K562 (cell line): Measurements from ENCODE around the gene LGALS3. TPM values are rescaled to one million over a fixed set of nuclear protein-coding genes. Genes with fewer than 3 reads are reported as not detected.

Experiments
- ATAC-seq: fragments of 200-7000 bp; cut with Tn5 transposase; 3 replicates; pipeline ENCODE4 v1.9.1; 2020; ENCODE audit warnings: moderate library complexity
- BruUV-seq: library from RNA; stranded (reverse); fragments of 400-500 nt; replicated peaks from 2 replicates; lab custom pipeline; 2021; lab: Mats Ljungman, UMichigan
- CTCF ChIA-PET: fragments of 300-600 bp; formaldehyde crosslinking; extraction: SDS; loops from one replicate; lab custom pipeline; 2021; ENCODE audit warnings: low intra/inter-chr PET ratio; lab: Yijun Ruan, JAX
- POLR2A ChIA-PET: fragments of 300-600, 350-650 bp; sonication (Branson Sonifier 250); formaldehyde crosslinking; extraction: SDS; loops from one replicate; lab custom pipeline; 2021; ENCODE audit warnings: antibody characterized with exemption, inconsistent platforms; lab: Yijun Ruan, JAX
- DNase-seq, 4 experiments: peaks; one replicate each; pipeline versions ENCODE4 v3.0.0 to v3.0.0-alpha.2; 2011 to 2018; ENCODE audit warnings: low spot score in 3 of 4, mixed read lengths in 3 of 4; ENCODE audit errors: extremely low read depth in 1 of 4
- FAIRE-seq: peaks from 2 replicates; lab custom pipeline; 2011; peaks lifted over from hg19 to GRCh38; lab: Jason Lieb, UNC
- H2AFZ ChIP-seq: 2 replicates; pipeline ENCODE4 v1.6.0; 2011; ENCODE audit warnings: low read depth, low read length, control low read depth, inconsistent platforms
- H3K27ac ChIP-seq: fragments of 200-600 bp; 3 replicates; pipeline ENCODE4 v1.8.0; 2011; ENCODE audit warnings: low read depth, mild to moderate bottlenecking, control low read depth, inconsistent platforms, low read length, moderate library complexity, mixed read lengths; ENCODE audit errors: extremely low read depth
- H3K27me3 ChIP-seq, 2 experiments: fragments of 300-600 bp in 1 of 2; 2 replicates in 1 of 2; 3 replicates in 1 of 2; pipeline versions ENCODE4 v1.6.0 to v1.8.0; 2011; ENCODE audit warnings: inconsistent platforms in 2 of 2, low read length in 2 of 2, mild to moderate bottlenecking in 1 of 2, mixed read lengths in 1 of 2, moderate library complexity in 1 of 2; ENCODE audit not compliant: control insufficient read depth in 2 of 2, insufficient read depth in 2 of 2
- H3K36me3 ChIP-seq: fragments of 300-600 bp; 3 replicates; pipeline ENCODE4 v1.8.0; 2011; ENCODE audit warnings: mild to moderate bottlenecking, low read length, inconsistent platforms; ENCODE audit not compliant: control insufficient read depth, insufficient read depth
- H3K4me1 ChIP-seq, 2 experiments: fragments of 200-600 bp in 1 of 2; replicated peaks in 1 of 2; 2 replicates in 1 of 2; 3 replicates in 1 of 2; pipeline versions ENCODE4 v1.5.1 to v1.8.0; 2011; ENCODE audit warnings: inconsistent platforms in 2 of 2, low read length in 2 of 2, mild to moderate bottlenecking in 1 of 2, mixed read lengths in 1 of 2, moderate library complexity in 1 of 2; ENCODE audit not compliant: control insufficient read depth in 2 of 2, insufficient read depth in 2 of 2
- H3K4me2 ChIP-seq: 2 replicates; pipeline ENCODE4 v1.6.1; 2011; ENCODE audit warnings: low read length, control low read depth, inconsistent platforms, mixed read lengths; ENCODE audit not compliant: insufficient read depth
- H3K4me3 ChIP-seq: fragments of 200-600 bp; sonication (generic), shearing (Covaris generic); 2 replicates; pipeline ENCODE4 v1.5.1; 2016; ENCODE audit warnings: control low read depth, inconsistent platforms
- H3K79me2 ChIP-seq: fragments of 200-600 bp; 3 replicates; pipeline ENCODE4 v1.8.0; 2011; ENCODE audit warnings: low read length, inconsistent platforms; ENCODE audit not compliant: control insufficient read depth, insufficient read depth
- H3K9ac ChIP-seq, 2 experiments: 2 replicates each; pipeline versions ENCODE4 v1.6.0 to v1.6.1; 2011; ENCODE audit warnings: low read depth in 2 of 2, low read length in 2 of 2, control low read depth in 1 of 2, inconsistent platforms in 1 of 2, mild to moderate bottlenecking in 1 of 2, mixed read lengths in 1 of 2; ENCODE audit not compliant: insufficient read depth in 1 of 2
- H3K9me1 ChIP-seq: one replicate; pipeline ENCODE4 v1.6.0; 2011; ENCODE audit warnings: inconsistent platforms, mild to moderate bottlenecking, low read length, moderate library complexity; ENCODE audit not compliant: control insufficient read depth, insufficient read depth
- H3K9me3 ChIP-seq: replicated peaks from 2 replicates; pipeline ENCODE4 v1.5.1; 2011; ENCODE audit warnings: low read depth, low read length, inconsistent platforms; ENCODE audit not compliant: control insufficient read depth, insufficient read depth
- H4K20me1 ChIP-seq: replicated peaks from 2 replicates; pipeline ENCODE4 v1.6.1; 2011; ENCODE audit warnings: low read length, inconsistent platforms, mixed read lengths; ENCODE audit not compliant: control insufficient read depth, insufficient read depth
- GTF2F1 ChIP-seq: IDR thresholded peaks from 2 replicates; pipeline ENCODE4 v1.6.1; 2011; ENCODE audit warnings: low read depth, low read length, improper control_type of control experiment
- ZNF592 ChIP-seq: fragments of 450-650 bp; IDR thresholded peaks from 2 replicates; pipeline ENCODE4 v1.6.1; 2017; ENCODE audit warnings: antibody characterized with exemption, mild to moderate bottlenecking
- WGBS: fragments of 100-300 bp; shearing (Covaris generic); methylation state at CpG from one replicate; pipeline ENCODE4 v1.1.6; 2016; ENCODE audit warnings: low coverage, mixed read lengths; ENCODE audit not compliant: insufficient coverage; ENCODE audit errors: missing lambda C conversion rate; 5-methylcytosine and 5-hydroxymethylcytosine counted together
- in situ Hi-C: fragments of 300-500 bp; cut with MboI; formaldehyde crosslinking; loops from 4 replicates; pipeline ENCODE4 v1.15.0; 2018; ENCODE audit warnings: inconsistent platforms, mixed read lengths
- intact Hi-C: fragments of 100-400 bp; cut with micrococcal nuclease; formaldehyde crosslinking; loops from 2 replicates; pipeline ENCODE4 v1.14.2; 2022
- polyA plus RNA-seq, 8 experiments: library from polyadenylated mRNA; depleted of rRNA in 4 of 8; stranded (reverse) in 5 of 8; unstranded in 3 of 8; fragments of >200 nt; fragmentation: Nextera tagmentation in 2 of 8; fragmentation: Illumina TruSeq in 1 of 8; extraction: Ambion mirVana in 2 of 8; extraction: Trizol in 1 of 8; gene quantifications; 2 replicates each; pipeline versions ENCODE4 v1.2.1 to v1.2.3, GENCODE V29; 2011 to 2014; ENCODE audit warnings: inconsistent platforms in 1 of 8, missing spikeins in 1 of 8
- total RNA-seq, 7 experiments: library from RNA; depleted of rRNA in 6 of 7; stranded (reverse); fragments of >200 nt in 6 of 7; fragmentation: Illumina TruSeq in 2 of 7; extraction: Trizol in 2 of 7; gene quantifications; 2 replicates each; pipeline versions ENCODE4 v1.2.1 to v1.2.3, GENCODE V29; 2011 to 2021; ENCODE audit warnings: low replicate concordance in 1 of 7
- TF ChIP-seq, protein P1 (sequence below): fragments of 450-650 bp; formaldehyde crosslinking; IDR thresholded peaks from 2 replicates; pipeline ENCODE4 v1.4.0; 2020; ENCODE audit warnings: mild to moderate bottlenecking
- TF ChIP-seq, protein P2 (sequence below), 2 experiments: fragments of 200-800 bp in 1 of 2; sonication (Bioruptor generic) in 1 of 2; sonication (generic) in 1 of 2; formaldehyde crosslinking in 1 of 2; IDR thresholded peaks in 1 of 2; conservative IDR thresholded peaks in 1 of 2; 2 replicates each; pipeline versions ENCODE4 v1.5.0 to v1.6.1; 2016 to 2020; ENCODE audit warnings: missing compliant biosample characterization in 1 of 2, missing genetic modification characterization in 1 of 2, missing genetic modification reagents in 1 of 2

LGALS3 gene
- total and polyA plus RNA-seq, 9 of the 15 experiments (the other 6 are each of a cell fraction or from before 2014, with no cell fraction given), result 0.04 to 1.9 (median 1.1) TPM

GRCh38 chr14:55097881-55098560 lies 31.0 kb upstream of the LGALS3 start:
- DNase-seq, result no peak
- no peak overlapping the region for H3K4me3 ChIP-seq
- no peak overlapping the region for H3K27ac ChIP-seq
- no peak overlapping the region for H3K9ac ChIP-seq
- FAIRE-seq, result peak; percentile 37
- no peaks in the 10 kb centered on the region for H3K79me2 ChIP-seq
- in situ Hi-C loops (no loop called here), intact Hi-C loops (no loop called here)
- 28% methylated on average over 5 of the region's 5 CpGs for WGBS
- ChIA-PET CTCF (no interaction called here), POLR2A (interaction anchor here (0.6 kb wide), 1 partner anchor 19 kb away, joined by 6 read pairs; no protein-coding TSS in a partner anchor)
- no peaks in the 10 kb centered on the region for H3K36me3 ChIP-seq
- BruUV-seq, result no TSS peak
- H3K9me1 ChIP-seq, result no peaks in the 10 kb centered on the region
- no peaks in the 10 kb centered on the region for H3K27me3 ChIP-seq
- ATAC-seq, result no peak
- H3K9me3 ChIP-seq, result no peaks in the 10 kb centered on the region
- H4K20me1 ChIP-seq, result no peaks in the 10 kb centered on the region
- H2AFZ ChIP-seq, result peak overlapping the region; percentile 89
- H3K4me2 ChIP-seq, result no peak overlapping the region
- H3K4me1 ChIP-seq, result peaks cover 4 to 20% of the 10 kb centered on the region in 2 experiments; a peak in 4 of 5 replicates
- TF ChIP-seq ZNF592, result peak; percentile 70; the same call in 1 of the 2 replicates
- TF ChIP-seq, protein P1, sequence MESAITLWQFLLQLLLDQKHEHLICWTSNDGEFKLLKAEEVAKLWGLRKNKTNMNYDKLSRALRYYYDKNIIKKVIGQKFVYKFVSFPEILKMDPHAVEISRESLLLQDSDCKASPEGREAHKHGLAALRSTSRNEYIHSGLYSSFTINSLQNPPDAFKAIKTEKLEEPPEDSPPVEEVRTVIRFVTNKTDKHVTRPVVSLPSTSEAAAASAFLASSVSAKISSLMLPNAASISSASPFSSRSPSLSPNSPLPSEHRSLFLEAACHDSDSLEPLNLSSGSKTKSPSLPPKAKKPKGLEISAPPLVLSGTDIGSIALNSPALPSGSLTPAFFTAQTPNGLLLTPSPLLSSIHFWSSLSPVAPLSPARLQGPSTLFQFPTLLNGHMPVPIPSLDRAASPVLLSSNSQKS, result no peak
- no peak for TF ChIP-seq GTF2F1
- TF ChIP-seq, protein P2, sequence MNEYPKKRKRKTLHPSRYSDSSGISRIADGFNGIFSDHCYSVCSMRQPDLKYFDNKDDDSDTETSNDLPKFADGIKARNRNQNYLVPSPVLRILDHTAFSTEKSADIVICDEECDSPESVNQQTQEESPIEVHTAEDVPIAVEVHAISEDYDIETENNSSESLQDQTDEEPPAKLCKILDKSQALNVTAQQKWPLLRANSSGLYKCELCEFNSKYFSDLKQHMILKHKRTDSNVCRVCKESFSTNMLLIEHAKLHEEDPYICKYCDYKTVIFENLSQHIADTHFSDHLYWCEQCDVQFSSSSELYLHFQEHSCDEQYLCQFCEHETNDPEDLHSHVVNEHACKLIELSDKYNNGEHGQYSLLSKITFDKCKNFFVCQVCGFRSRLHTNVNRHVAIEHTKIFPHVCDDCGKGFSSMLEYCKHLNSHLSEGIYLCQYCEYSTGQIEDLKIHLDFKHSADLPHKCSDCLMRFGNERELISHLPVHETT (CRISPR knock-in tag; conservative IDR thresholded peaks at IDR 0.05 in 1 of 2, IDR thresholded peaks at IDR 0.05 in 1 of 2), result peak in 1 of 2 experiments; percentile 42; a peak in 1 of 4 replicates
